NCI-H446 (cell line): Measurements from ENCODE around the gene OCA2.

Experiments used
- DNase-seq, 2 experiments: peaks; one replicate each; lab custom pipeline; 2025; lab: John Stamatoyannopoulos, UW

The OCA2 gene

DNA sequence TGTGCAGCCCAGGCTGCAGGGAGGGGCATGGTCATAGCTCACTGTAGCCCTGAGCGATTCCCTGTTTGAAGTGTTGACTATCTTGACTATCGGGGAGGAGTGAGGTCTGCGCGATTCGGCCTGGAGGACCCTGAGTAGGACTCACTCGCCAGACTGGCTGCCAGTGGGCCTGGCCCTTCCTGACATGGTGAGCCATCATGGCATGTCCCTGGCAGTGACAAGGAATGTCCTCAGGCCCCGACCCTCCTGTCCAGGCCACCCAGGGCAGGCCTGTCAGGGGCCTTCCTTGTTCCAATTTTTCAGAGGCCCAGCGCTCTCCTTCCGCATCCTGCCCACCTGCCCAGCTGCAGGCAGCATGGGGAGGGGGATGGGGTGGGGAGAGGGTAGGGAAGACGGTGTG is 5.2 kb upstream of the OCA2 start:
- DNase-seq = no peak

DNA sequence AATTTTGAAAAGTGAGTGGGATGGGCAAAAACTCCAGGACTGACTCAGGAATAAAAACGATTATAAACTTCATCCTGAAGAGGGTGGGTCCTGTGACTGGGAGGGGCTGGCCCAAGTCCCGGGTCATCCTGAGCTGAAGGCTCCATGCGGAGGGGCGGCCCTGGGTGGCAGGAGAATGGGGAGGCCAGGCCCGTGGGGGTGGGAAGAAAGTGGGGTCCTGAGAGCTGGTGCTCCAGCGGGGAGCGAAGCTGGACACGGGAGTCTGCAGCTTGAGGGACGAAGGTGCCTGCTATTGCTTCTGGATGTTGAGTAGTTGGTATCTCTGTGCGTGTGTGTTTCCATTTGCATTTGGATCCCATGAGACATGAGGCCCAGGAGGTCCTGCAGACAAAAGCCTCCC is 4.7 kb upstream of the OCA2 start:
- no peak for DNase-seq

DNA sequence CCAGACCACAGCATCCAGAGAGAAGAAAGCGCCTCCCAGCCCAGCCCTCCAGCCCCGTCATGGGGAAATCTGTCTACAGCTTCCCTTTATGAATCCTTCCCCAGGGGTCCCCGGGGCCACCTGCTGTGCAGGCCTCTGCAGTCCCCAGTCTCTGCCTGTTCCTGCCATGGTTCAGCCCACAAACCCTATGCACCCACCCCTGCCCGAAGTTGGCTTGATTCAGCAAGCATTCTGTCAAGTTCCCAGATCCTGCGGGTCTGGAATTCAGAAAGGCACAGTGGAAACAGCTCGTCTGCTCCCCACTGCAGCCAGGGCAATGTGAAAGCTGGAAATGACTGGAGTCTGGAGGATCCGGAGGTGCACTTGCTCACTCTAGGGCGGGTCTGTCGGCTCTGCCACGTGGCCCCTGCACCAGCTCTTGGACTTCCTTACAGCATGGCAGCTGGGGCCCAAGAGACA is 2.9 kb upstream of the OCA2 start:
- DNase-seq = no peak

DNA sequence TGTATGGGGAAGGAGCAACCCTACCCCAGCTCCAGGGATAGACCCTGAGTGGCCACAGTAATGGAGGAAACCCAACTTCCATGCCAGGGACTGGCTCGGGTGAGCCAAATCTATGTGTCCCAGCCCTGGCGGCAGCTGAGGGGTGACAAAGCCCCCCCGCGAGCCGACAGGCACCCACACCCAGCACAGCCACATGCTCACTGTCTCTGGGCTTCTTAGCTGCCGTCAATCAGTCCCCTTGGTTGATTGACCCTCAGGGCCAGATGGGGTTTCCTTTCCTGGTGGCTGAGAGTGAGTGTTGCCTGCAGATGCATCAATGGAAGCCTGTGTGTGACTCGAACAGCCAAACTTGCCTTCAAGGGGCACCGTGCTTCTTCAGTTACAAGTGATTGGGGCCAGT is 2.1 kb upstream of the OCA2 start:
- DNase-seq = no peak

DNA sequence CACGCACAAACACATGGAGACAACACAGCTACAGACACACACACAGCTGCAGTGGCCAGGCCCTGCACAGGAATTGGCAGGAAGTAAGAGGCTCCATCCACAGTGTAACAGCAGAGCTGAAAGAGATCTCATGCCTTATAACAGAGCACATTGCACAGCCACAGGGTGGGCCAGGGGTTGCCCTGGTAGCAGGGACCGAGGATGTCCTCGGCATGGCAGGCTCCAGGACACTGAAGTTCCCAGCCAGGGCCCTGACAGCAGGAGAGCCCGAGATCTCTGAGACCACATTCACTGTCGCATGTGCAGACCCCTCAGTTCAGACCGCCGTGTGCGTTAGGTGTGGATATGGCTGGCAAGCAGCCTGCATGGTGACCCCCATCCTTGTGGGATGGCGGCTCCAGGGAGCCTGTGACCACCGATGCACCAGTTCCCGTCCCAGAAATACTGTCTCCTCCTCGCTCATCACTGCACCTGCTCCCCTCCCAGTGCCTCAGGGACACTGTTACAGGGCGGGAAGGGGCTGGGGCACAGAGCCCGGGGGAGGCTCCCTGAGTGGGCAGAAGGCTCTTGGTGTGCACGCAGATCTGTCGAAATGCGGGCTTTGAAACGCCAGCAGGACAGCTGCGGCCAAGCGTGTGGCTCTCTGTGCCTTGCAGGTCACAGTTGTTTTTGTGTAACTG is 1.5 kb upstream of the OCA2 start:
- DNase-seq = no peak

DNA sequence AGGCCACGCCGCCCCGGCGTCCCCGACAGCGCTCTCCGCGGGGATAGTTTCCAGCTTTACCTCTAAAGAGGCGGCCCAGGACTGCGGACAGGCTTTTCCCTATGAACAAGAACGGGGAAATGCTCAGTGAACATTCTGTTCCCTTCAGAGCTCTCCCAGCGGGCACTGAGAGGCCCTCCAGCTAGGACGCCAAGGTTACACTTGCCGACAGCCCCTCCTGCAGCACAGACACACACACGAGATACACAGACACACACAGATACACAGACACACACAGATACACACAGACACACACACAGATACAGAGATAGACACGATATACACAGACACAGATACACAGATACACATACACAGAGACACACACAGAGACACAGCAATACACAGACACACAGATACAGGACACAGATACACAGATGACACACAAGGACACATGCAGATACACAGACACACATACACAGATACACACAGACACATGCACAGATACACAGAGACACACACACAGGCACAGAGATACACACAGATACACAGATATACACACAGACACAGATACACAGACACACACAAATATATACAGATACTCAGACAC is 533 bp upstream of the OCA2 start:
- no peak for DNase-seq

DNA sequence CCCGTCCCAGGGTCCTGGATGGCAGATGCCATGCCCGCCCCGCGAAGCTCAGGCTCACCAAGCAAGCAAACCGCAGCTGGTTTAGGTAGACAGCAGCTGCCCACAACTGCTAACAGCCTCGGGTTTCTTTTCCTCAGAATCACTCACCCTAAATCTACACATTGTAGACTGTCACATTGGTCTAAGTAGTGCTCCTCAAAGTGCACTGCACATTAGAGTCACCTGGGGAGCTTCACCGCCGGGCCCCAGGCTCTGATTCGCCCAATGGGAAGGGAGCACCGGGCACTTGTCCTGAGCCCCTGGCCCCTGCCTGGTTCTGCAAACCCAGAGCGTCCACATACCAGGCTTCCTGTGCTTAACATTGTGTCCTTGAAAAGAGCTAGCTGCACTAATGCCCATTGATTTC is 752 bp downstream of the OCA2 start:
- DNase-seq = no peak

DNA sequence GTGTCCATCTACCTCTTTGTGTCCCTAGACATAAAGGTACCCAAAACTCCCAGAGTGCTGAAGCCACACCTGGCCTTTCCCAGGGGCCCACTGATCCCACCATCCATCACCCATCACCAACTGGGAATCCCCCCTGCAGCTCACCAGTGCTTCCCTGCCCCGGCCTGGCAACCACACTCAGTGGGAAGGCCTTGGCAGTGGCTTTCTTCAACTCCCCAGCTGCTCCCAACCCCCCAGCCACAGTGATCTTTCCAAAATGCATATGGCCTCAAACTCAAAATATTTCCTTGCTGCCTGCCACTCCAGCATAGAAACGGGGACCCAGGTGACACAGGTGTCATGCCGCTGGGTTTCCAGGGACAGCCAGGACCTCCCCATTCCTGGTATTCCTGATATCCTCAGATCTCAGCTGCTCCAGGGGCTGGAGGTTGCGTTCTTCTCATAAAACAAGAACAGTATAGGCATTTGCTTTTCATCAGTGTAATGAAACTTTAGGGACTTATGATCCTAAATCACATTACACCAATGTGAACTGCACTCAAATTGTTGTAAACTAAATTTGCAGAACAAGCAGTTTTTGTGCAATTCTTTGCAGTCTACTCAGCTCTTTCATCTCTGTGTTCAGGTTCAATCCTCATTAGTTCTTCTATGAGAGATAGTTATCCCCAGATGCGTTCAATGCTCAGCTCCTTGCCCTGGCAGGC is 1.3 kb downstream of the OCA2 start:
- DNase-seq = no peak

DNA sequence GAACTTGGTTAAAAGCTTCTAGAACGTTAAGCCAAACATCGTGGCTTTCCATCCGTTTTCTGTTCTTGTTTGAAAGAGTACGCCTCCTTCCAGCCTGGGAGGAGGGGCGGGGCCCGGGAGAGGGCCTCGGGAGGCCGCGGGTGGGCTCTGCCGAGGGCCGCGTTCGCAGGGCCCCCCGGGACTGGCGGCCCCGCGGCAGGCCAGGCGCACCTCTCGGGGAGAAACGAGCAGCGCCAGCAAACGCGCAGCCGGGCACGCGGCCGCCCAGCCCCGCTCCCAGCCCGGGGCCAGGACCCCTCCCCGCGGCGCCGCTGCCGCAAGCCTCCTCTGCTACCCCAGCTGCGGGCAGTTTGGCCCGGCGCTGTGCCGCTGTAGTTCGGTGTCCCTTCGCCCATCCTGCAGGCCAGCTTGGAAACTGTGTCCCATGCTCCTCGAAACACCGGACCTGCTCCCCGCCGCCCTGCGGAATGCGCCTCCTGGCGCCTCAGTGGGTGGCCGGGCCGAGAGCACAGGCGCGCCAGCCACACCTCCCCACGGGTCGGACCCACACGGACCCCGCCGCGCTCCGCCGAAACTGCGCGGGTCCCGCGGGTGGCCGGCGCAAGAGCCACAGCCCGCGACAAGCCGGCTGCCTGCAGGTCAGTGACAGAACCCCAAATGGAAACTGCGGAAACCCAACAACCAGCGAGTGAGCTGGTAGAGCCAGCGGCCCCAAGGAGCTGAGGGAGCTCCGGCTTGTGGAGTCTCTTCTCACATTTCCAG is 2.3 kb downstream of the OCA2 start:
- DNase-seq = no peak

DNA sequence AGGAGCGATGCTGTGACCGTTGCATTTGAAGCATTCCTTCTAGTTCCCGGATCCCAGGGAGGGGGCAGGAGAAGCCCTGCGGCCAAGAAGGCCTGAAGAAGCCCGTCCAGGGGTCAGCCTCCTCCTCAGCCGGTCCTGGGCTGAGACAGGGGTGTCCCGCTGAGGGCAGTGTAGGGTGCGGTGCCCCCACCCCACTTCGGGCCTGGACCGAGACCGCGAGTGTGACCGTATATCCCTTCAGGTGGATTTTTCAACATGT is 2.8 kb downstream of the OCA2 start:
- DNase-seq = no peak

DNA sequence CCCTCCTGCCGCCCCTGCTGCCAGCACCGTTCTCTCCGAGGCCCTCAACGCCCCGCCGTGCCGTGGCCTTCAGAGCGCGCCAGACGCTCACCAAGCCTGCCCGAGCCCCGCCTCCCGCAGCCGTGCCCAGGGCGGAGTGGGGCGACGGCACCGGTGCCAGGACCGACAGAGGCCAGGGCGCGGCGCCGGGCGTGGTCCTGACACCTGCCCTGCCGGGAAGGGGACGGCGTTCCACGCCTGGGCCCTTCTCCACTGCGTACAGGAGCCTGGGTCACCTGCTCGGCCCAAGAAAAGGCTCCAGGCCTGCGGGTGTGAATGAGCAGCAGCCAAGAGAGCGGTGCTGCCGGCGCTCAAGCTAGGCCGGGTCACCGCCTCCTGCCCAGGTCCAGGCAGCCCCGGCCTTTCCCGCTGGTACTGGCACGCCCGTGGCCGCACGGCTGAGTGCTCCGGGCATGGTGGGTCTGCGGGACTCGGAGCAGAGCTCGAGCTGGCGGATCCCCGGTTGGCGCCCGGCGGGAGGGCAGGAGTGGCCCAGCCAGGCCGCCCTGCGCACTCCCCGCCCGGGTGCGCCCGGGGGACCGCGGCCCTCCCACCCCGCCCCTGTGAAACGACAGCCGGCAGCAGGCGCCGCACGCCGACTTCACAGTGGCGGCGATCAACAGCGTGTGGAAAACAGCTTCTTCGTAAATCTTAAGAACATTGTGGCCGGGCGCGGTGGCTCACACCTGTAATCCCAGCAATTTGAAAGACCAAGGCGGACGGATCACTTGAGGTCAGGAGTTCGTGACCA is 4.2 kb downstream of the OCA2 start:
- no peak for DNase-seq

DNA sequence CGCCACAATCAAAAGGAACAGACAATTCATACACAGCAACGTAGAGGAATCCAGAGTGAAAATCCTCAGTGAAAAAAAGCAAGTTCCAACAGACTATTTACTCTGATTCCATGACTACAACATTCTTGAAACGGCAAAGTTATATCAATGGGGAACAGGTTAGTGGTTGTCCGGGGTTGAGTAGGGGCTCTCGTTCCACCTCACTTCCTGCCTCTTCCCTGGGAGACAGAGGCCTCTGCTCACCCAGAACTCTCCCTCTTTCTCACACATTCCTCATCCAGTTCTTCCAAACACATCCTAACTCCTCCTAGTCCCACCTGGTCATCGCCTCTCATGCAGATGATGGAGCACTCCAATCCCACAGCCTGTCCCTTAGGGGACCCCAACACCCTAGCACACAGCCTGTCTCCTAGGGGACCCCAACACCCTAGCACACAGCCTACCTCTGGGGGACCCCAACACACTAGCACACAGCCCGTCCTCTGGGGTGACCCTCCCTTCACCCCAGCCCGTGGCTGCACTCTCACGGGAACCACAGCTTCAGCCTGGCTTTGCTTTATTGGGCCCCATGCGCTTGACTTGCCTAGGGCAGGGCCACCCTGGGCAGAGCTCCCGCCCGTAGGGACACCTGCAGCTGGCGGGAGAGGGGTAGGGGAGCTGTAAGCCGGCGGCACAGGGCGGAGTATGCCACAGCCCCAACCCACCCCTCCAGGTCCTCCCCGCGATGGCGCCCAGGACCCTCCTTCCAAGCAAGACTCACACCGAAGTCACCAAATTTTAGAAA is 5.2 kb downstream of the OCA2 start:
- DNase-seq = no peak

DNA sequence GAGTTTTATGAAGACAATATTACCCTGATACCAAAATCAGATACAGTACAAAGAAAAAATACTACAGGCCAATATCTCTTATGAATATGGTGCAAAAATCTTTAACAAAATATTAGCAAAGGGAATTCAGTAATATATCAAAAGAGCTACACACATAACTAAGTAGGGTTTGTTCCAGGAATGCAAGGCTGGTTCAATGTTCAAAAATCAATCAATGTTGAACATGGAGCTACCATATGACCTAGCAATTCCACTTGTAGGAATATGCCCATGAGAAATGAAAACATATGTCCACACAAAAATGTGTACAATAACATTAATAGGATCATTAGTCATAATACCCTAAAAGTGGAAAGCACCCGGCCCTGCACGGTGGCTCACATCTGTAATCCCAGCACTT is 7.8 kb downstream of the OCA2 start:
- DNase-seq = no peak

DNA sequence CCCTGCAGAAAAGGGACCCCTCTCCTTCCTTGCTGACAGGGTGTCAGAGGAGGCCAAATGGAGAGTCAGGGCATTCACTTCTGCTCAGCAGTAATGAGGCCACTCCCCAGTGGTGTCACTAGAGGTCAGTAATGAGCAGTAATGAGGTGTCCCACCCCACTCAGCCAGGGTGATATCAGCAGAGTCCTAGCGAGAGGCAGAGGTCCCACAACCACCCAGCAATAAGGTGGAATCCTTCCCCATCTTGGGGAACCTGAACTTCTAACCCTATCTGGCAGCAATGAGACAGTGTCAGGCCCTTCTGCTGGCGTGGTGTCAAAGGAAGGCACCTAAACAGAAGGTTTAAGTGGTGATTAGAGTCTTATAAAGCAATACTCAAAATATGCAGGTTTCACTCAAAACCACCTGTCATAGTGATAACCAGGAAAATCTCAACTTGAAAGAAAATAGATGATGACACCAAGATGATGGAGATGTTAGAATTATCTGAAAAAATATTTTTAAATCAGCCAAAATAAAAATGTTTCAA is 12.9 kb downstream of the OCA2 start:
- DNase-seq = peak in 1 of 2 experiments; percentile 64

DNA sequence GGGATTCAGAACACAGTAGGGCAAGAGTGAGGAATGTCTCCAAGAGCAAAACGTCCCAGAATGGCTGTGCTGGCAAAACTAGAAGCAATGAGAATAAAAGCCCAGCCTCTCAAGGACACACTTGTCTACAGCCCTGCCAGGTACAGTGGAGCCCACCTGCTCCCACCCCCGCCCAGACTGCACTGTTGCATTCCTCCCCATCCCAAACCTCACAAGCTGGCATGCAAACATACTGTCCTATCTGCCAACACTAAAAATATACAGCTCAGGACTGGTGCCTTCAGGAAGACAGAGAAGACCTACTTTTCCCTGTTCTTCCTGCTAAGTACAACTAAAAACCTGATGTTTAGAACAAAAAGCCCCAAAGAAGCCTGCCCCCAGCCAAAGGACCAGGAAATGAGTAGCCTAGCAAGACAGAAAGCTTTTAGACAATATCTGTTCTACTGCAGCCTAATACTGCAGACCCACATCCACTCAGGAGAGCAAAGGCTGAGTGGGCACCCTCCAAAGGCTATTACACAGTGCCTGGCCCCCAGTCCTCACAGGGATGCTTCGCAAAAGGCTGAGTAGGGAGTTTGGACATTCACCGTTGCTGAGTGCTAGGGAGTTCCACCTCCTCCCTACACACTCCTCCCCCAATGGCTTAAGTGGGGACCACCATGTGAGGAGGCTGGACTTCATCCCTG is 13.5 kb downstream of the OCA2 start:
- DNase-seq = no peak

DNA sequence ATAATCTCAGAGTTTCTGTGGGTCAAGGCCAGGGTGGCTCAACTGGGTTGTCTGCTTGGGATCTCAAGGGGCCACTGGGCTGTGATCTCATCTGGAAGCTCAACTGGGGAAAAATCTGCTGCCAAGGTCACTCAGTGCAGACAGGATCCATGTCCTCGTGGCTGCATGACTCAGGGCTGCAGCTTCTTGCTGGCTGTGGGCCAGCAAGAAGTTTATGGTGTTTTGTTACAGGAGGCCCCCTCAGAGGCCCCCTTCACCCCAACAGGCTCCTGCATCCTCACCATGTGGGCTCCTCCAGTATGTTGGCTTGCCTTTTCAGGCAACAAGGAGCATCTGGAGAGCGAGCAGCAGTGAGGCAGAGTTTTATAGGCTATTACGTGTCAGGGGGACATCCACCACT is 14.6 kb downstream of the OCA2 start:
- no peak for DNase-seq

DNA sequence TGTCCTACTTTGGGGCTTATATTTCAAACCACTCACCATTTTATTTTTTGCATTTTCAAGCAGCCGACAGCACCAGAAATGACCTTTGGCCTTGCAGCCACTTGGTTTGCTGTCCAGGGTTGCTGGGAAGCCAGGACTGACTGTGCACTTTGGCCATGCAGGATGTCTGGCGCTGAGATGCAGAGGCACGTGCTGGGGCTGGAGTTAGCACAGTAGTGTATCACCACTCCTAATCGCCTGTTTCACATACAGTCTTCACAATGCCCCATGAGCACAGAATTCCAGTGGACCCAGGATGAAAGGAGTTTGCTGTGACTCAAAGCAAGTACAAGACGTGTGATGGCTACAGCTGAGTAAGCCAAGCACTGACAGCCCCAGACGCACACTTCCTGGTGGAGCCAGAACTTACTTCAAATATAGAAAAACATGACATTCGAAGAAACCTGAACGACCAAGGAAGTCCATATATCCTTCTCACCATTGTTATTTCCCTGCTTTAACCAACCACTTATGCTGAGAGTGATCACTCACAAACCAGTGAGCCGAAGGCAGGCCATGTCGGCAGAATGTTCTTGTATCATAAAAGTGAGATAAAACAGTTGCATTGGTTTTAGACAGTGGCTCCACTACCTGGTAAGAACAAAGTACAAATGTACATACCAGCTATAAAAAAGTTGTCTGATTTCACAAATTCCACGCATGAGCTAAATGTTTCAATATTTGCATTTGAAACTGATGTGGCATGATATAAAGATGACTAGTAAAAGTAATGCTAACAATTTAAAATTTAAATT is 16.0 kb downstream of the OCA2 start:
- no peak for DNase-seq

DNA sequence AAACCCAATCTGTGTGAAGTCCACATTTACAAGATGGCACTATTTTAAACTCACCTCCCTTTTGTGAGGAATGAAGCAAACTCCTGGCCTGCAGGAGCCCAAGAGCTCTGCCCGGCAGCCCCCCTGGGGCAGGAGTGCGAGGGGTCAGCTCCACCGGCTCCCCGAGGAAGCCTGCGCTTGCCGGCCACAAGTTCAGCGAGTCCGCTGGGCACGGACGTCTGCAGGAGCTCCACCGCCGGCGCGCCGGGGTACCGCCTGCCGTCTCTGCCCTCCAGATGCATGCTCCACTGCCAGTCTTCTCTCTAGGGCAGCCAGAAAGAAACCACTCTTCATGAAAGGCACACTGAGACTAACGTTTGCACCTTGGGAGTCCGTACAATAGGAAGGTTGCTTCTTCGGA is 17.5 kb downstream of the OCA2 start:
- no peak for DNase-seq

DNA sequence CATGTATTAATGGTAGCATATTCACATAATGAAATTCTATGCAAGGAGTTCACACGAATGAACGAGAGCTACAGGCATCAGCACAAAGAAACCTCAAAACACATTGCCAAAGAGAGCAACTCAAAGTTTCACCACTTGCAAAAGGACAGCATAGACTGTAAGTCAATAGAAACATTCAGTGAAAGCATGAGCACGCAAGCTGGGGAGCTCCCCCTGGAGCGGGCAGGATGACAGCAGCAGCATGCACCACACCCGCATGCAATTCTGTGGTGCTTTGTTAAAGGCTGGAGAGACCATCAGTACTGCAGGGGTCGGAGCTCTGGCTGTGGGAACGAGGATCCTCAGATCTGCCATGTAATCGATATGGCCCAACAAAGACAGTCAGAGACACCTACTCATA is 18.7 kb downstream of the OCA2 start:
- no peak for DNase-seq
